SU-DHL-6 (cell line): ENCODE results near the gene FRMD4B.

ENCODE experiments used
- H2AFZ ChIP-seq: fragments of 200-600 bp; sonication (generic); 2 replicates; pipeline ENCODE4 v1.6.1; 2014; ENCODE audit warnings: low read depth, mild to moderate bottlenecking, moderate library complexity, mixed read lengths, antibody characterized with exemption, low read length; ENCODE audit not compliant: severe bottlenecking
- H3F3A ChIP-seq: fragments of 200-600 bp; shearing (Covaris generic); 2 replicates; pipeline ENCODE4 v1.6.0; 2016; ENCODE audit warnings: antibody characterized with exemption, mild to moderate bottlenecking; ENCODE audit not compliant: insufficient read depth
- H3K27ac ChIP-seq: fragments of 200-600 bp; sonication (generic); 2 replicates; pipeline ENCODE4 v1.5.1; 2016; ENCODE audit warnings: low read depth, mild to moderate bottlenecking, low read length, moderate library complexity, mixed read lengths
- H3K27me3 ChIP-seq: fragments of 200-600 bp; sonication (generic), shearing (Covaris generic); 2 replicates; pipeline ENCODE4 v1.6.0; 2014; ENCODE audit warnings: mild to moderate bottlenecking, low read length
- H3K36me3 ChIP-seq: fragments of 200-600 bp; sonication (generic); 2 replicates; pipeline ENCODE4 v1.6.1; 2014; ENCODE audit warnings: mild to moderate bottlenecking, low read length, mixed read lengths
- H3K4me2 ChIP-seq: fragments of 300-600, 200-600 bp; shearing (Covaris generic), sonication (generic); 2 replicates; pipeline ENCODE4 v1.6.0; 2014; ENCODE audit warnings: low read length, low read depth, mild to moderate bottlenecking; ENCODE audit not compliant: poor library complexity, severe bottlenecking
- H3K4me3 ChIP-seq: fragments of 200-600 bp; sonication (generic); 2 replicates; pipeline ENCODE4 v1.5.1; 2014; ENCODE audit warnings: antibody characterized with exemption, low read length, mild to moderate bottlenecking, mixed read lengths; ENCODE audit not compliant: insufficient read depth, poor library complexity, severe bottlenecking
- H3K79me2 ChIP-seq: fragments of 200-600 bp; sonication (generic); 2 replicates; pipeline ENCODE4 v1.6.1; 2014; ENCODE audit warnings: mild to moderate bottlenecking, low read length, moderate library complexity; ENCODE audit not compliant: insufficient read depth
- H3K9ac ChIP-seq: fragments of 200-600 bp; sonication (generic); 2 replicates; pipeline ENCODE4 v1.7.0; 2014; ENCODE audit warnings: mild to moderate bottlenecking, low read length
- H3K9me2 ChIP-seq: fragments of 200-600 bp; sonication (generic); replicated peaks from 2 replicates; pipeline ENCODE4 v1.6.1; 2014; ENCODE audit warnings: low read length; ENCODE audit not compliant: insufficient read depth
- H3K9me3 ChIP-seq: fragments of 200-600 bp; sonication (generic); 2 replicates; pipeline ENCODE4 v1.6.1; 2014; ENCODE audit warnings: low read length, mixed read lengths; ENCODE audit not compliant: insufficient read depth
- H4K20me1 ChIP-seq: fragments of 200-600 bp; sonication (generic); 2 replicates; pipeline ENCODE4 v1.6.1; 2014; ENCODE audit warnings: low read depth, mild to moderate bottlenecking, antibody characterized with exemption, low read length, moderate library complexity, mixed read lengths
- CTCF ChIP-seq: fragments of 200-600 bp; sonication (generic); IDR thresholded peaks from one replicate; pipeline ENCODE4 v1.5.1; 2017; ENCODE audit warnings: antibody characterized with exemption, mild to moderate bottlenecking, low read length, moderate library complexity; ENCODE audit not compliant: insufficient read depth, poor library complexity, severe bottlenecking
- EZH2phosphoT487 ChIP-seq: fragments of 200-600 bp; sonication (generic), shearing (Covaris generic); conservative IDR thresholded peaks from 2 replicates; pipeline ENCODE4 v1.6.1; 2018; ENCODE audit warnings: mild to moderate bottlenecking, antibody characterized with exemption, low read length, moderate library complexity, mixed read lengths

The FRMD4B gene

GRCh38 chr3:69191516-69191915 is 194.4 kb downstream of the FRMD4B start:
- no peaks in the 10 kb centered on the region for H4K20me1 ChIP-seq
- H3F3A ChIP-seq: no peaks in the 10 kb centered on the region
- H3K9me2 ChIP-seq: no peaks in the 10 kb centered on the region
- H3K79me2 ChIP-seq: no peaks in the 10 kb centered on the region
- no peak overlapping the region for H3K4me3 ChIP-seq
- H3K27me3 ChIP-seq: no peaks in the 10 kb centered on the region
- no peaks in the 10 kb centered on the region for H3K36me3 ChIP-seq
- no peak overlapping the region for H3K27ac ChIP-seq
- no peak overlapping the region for H3K9ac ChIP-seq
- H3K4me2 ChIP-seq: no peak overlapping the region
- no peaks in the 10 kb centered on the region for H3K9me3 ChIP-seq
- no peak overlapping the region for H2AFZ ChIP-seq
- no peak for TF ChIP-seq CTCF
- no peak for TF ChIP-seq EZH2phosphoT487

DNA sequence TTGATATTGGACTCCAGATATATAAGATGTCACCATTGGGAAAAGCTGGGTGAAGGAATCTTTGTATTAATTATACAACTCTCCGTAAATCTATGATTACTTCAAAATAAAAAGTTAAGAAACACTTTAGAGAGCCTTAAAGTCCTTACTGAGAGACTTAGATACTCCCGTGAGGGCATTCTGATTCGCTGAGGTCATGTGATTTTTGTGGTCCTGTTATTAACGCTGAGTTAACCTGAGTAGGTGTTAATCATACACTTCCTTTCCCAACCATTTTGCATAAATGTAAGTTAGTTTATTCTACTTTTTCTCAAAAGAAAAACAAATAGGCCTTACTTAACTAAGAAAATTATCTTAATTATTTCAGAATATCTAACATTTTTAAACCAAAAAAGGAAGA is 196.4 kb downstream of the FRMD4B start:
- Histone ChIP-seq H4K20me1 (no peaks in the 10 kb centered on the region), H3K27ac (no peak overlapping the region), H3K36me3 (no peaks in the 10 kb centered on the region)

GRCh38 chr3:69186575-69187093 is 199.3 kb downstream of the FRMD4B start:
- no peak for TF ChIP-seq CTCF
- TF ChIP-seq EZH2phosphoT487: no peak
- H3K4me2 ChIP-seq: no peak overlapping the region
- no peak overlapping the region for H3K4me3 ChIP-seq
- H3F3A ChIP-seq: no peaks in the 10 kb centered on the region
- H3K9ac ChIP-seq: no peak overlapping the region
- no peak overlapping the region for H3K27ac ChIP-seq
- H3K9me3 ChIP-seq: no peaks in the 10 kb centered on the region
- H4K20me1 ChIP-seq: no peaks in the 10 kb centered on the region
- no peaks in the 10 kb centered on the region for H3K9me2 ChIP-seq
- no peak overlapping the region for H2AFZ ChIP-seq
- H3K27me3 ChIP-seq: no peaks in the 10 kb centered on the region
- H3K36me3 ChIP-seq: no peaks in the 10 kb centered on the region
- H3K79me2 ChIP-seq: no peaks in the 10 kb centered on the region

More for the DNA sequence above, 196.4 kb downstream of the FRMD4B start:
- Histone ChIP-seq H3F3A (no peaks in the 10 kb centered on the region), H3K9ac (no peak overlapping the region), H3K9me3 (no peaks in the 10 kb centered on the region), H3K4me3 (no peak overlapping the region), H3K9me2 (no peaks in the 10 kb centered on the region), H2AFZ (no peak overlapping the region), H3K79me2 (no peaks in the 10 kb centered on the region), H3K27me3 (no peaks in the 10 kb centered on the region), H3K4me2 (no peak overlapping the region)
- no peak for TF ChIP-seq CTCF
- TF ChIP-seq EZH2phosphoT487: no peak
